ENCODE results near the gene HTT.

GRCh38 chr4:3158841-3159240 lies 84.4 kb downstream of the HTT start:
- TF ChIP-seq ATF2 (CRISPR knock-in tag; IDR thresholded peaks at IDR 0.05) (no peak), ELF4 (CRISPR knock-in tag; IDR thresholded peaks at IDR 0.05; ENCODE audit: borderline replicate concordance) (no peak), ZFP37 (CRISPR knock-in tag; IDR thresholded peaks at IDR 0.05; ENCODE audit: borderline replicate concordance) (no peak), ZNF703 (CRISPR knock-in tag; IDR thresholded peaks at IDR 0.05; ENCODE audit: borderline replicate concordance) (no peak), CTCF (CRISPR knock-in tag; IDR thresholded peaks at IDR 0.05) (no peak), KLF13 (CRISPR knock-in tag; IDR thresholded peaks at IDR 0.05) (no peak), USF2 (IDR thresholded peaks at IDR 0.05; ENCODE audit: low read depth, low read length) (no peak), USF2 (CRISPR knock-in tag; IDR thresholded peaks at IDR 0.05; ENCODE audit: borderline replicate concordance) (no peak), SALL2 (CRISPR knock-in tag; IDR thresholded peaks at IDR 0.05) (no peak), JUNB (CRISPR knock-in tag; IDR thresholded peaks at IDR 0.05; ENCODE audit: borderline replicate concordance) (no peak)
- TF ChIP-seq, protein P1, sequence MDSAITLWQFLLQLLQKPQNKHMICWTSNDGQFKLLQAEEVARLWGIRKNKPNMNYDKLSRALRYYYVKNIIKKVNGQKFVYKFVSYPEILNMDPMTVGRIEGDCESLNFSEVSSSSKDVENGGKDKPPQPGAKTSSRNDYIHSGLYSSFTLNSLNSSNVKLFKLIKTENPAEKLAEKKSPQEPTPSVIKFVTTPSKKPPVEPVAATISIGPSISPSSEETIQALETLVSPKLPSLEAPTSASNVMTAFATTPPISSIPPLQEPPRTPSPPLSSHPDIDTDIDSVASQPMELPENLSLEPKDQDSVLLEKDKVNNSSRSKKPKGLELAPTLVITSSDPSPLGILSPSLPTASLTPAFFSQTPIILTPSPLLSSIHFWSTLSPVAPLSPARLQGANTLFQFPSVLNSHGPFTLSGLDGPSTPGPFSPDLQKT (CRISPR knock-in tag; IDR thresholded peaks at IDR 0.05; ENCODE audit: borderline replicate concordance) = no peak

Measured in HepG2 (cell line).